K562 (cell line): ENCODE measurements around the gene LMF2. TPM values are rescaled to one million over a fixed set of nuclear protein-coding genes. Genes with fewer than 3 reads are reported as not detected.

ENCODE experiments used
- ATAC-seq: fragments of 200-7000 bp; cut with Tn5 transposase; 3 replicates; pipeline ENCODE4 v1.9.1; 2020; ENCODE audit warnings: moderate library complexity
- BruUV-seq: library from RNA; stranded (reverse); fragments of 400-500 nt; replicated peaks from 2 replicates; lab custom pipeline; 2021; lab: Mats Ljungman, UMichigan
- CTCF ChIA-PET: fragments of 300-600 bp; formaldehyde crosslinking; extraction: SDS; loops from one replicate; lab custom pipeline; 2021; ENCODE audit warnings: low intra/inter-chr PET ratio; lab: Yijun Ruan, JAX
- POLR2A ChIA-PET: fragments of 300-600, 350-650 bp; sonication (Branson Sonifier 250); formaldehyde crosslinking; extraction: SDS; loops from one replicate; lab custom pipeline; 2021; ENCODE audit warnings: antibody characterized with exemption, inconsistent platforms; lab: Yijun Ruan, JAX
- DNase-seq, 4 experiments: peaks; one replicate each; pipeline versions ENCODE4 v3.0.0 to v3.0.0-alpha.2; 2011 to 2018; ENCODE audit warnings: low spot score in 3 of 4, mixed read lengths in 3 of 4; ENCODE audit errors: extremely low read depth in 1 of 4
- FAIRE-seq: peaks from 2 replicates; lab custom pipeline; 2011; peaks lifted over from hg19 to GRCh38; lab: Jason Lieb, UNC
- H2AFZ ChIP-seq: 2 replicates; pipeline ENCODE4 v1.6.0; 2011; ENCODE audit warnings: low read depth, low read length, control low read depth, inconsistent platforms
- H3K27ac ChIP-seq: fragments of 200-600 bp; 3 replicates; pipeline ENCODE4 v1.8.0; 2011; ENCODE audit warnings: low read depth, mild to moderate bottlenecking, control low read depth, inconsistent platforms, low read length, moderate library complexity, mixed read lengths; ENCODE audit errors: extremely low read depth
- H3K27me3 ChIP-seq, 2 experiments: fragments of 300-600 bp in 1 of 2; 2 replicates in 1 of 2; 3 replicates in 1 of 2; pipeline versions ENCODE4 v1.6.0 to v1.8.0; 2011; ENCODE audit warnings: inconsistent platforms in 2 of 2, low read length in 2 of 2, mild to moderate bottlenecking in 1 of 2, mixed read lengths in 1 of 2, moderate library complexity in 1 of 2; ENCODE audit not compliant: control insufficient read depth in 2 of 2, insufficient read depth in 2 of 2
- H3K36me3 ChIP-seq: fragments of 300-600 bp; 3 replicates; pipeline ENCODE4 v1.8.0; 2011; ENCODE audit warnings: mild to moderate bottlenecking, low read length, inconsistent platforms; ENCODE audit not compliant: control insufficient read depth, insufficient read depth
- H3K4me1 ChIP-seq, 2 experiments: fragments of 200-600 bp in 1 of 2; replicated peaks in 1 of 2; 2 replicates in 1 of 2; 3 replicates in 1 of 2; pipeline versions ENCODE4 v1.5.1 to v1.8.0; 2011; ENCODE audit warnings: inconsistent platforms in 2 of 2, low read length in 2 of 2, mild to moderate bottlenecking in 1 of 2, mixed read lengths in 1 of 2, moderate library complexity in 1 of 2; ENCODE audit not compliant: control insufficient read depth in 2 of 2, insufficient read depth in 2 of 2
- H3K4me2 ChIP-seq: 2 replicates; pipeline ENCODE4 v1.6.1; 2011; ENCODE audit warnings: low read length, control low read depth, inconsistent platforms, mixed read lengths; ENCODE audit not compliant: insufficient read depth
- H3K4me3 ChIP-seq: fragments of 200-600 bp; sonication (generic), shearing (Covaris generic); 2 replicates; pipeline ENCODE4 v1.5.1; 2016; ENCODE audit warnings: control low read depth, inconsistent platforms
- H3K79me2 ChIP-seq: fragments of 200-600 bp; 3 replicates; pipeline ENCODE4 v1.8.0; 2011; ENCODE audit warnings: low read length, inconsistent platforms; ENCODE audit not compliant: control insufficient read depth, insufficient read depth
- H3K9ac ChIP-seq, 2 experiments: 2 replicates each; pipeline versions ENCODE4 v1.6.0 to v1.6.1; 2011; ENCODE audit warnings: low read depth in 2 of 2, low read length in 2 of 2, control low read depth in 1 of 2, inconsistent platforms in 1 of 2, mild to moderate bottlenecking in 1 of 2, mixed read lengths in 1 of 2; ENCODE audit not compliant: insufficient read depth in 1 of 2
- H3K9me1 ChIP-seq: one replicate; pipeline ENCODE4 v1.6.0; 2011; ENCODE audit warnings: inconsistent platforms, mild to moderate bottlenecking, low read length, moderate library complexity; ENCODE audit not compliant: control insufficient read depth, insufficient read depth
- H3K9me3 ChIP-seq: replicated peaks from 2 replicates; pipeline ENCODE4 v1.5.1; 2011; ENCODE audit warnings: low read depth, low read length, inconsistent platforms; ENCODE audit not compliant: control insufficient read depth, insufficient read depth
- H4K20me1 ChIP-seq: replicated peaks from 2 replicates; pipeline ENCODE4 v1.6.1; 2011; ENCODE audit warnings: low read length, inconsistent platforms, mixed read lengths; ENCODE audit not compliant: control insufficient read depth, insufficient read depth
- ARID1B ChIP-seq: fragments of 450-650 bp; IDR thresholded peaks from 2 replicates; pipeline ENCODE4 v1.6.1; 2016; ENCODE audit warnings: antibody characterized with exemption, mild to moderate bottlenecking, inconsistent platforms
- ETV1 ChIP-seq: fragments of 450-650 bp; conservative IDR thresholded peaks from 2 replicates; pipeline ENCODE4 v1.6.1; 2016; ENCODE audit warnings: missing genetic modification characterization, control low read depth, low read depth, missing compliant biosample characterization
- JUND ChIP-seq, 2 experiments: IDR thresholded peaks; 2 replicates in 1 of 2; 3 replicates in 1 of 2; pipeline ENCODE4 v1.6.1; 2011; ENCODE audit warnings: borderline replicate concordance in 2 of 2, low read depth in 2 of 2, low read length in 2 of 2, improper control_type of control experiment in 1 of 2, missing biosample characterization in 1 of 2, missing genetic modification characterization in 1 of 2, missing genetic modification reagents in 1 of 2
- MAFF ChIP-seq: IDR thresholded peaks from 2 replicates; pipeline ENCODE4 v1.6.1; 2012; ENCODE audit warnings: low read length, improper control_type of control experiment
- NCOA2 ChIP-seq, 2 experiments: fragments of 450-650 bp; IDR thresholded peaks; 2 replicates each; pipeline ENCODE4 v1.6.1; 2018; ENCODE audit warnings: mild to moderate bottlenecking in 2 of 2, moderate library complexity in 1 of 2; ENCODE audit not compliant: partially characterized antibody in 2 of 2
- NELFE ChIP-seq: IDR thresholded peaks from 2 replicates; pipeline ENCODE4 v1.6.1; 2011; ENCODE audit warnings: mild to moderate bottlenecking; ENCODE audit not compliant: insufficient read depth, insufficient read length
- OTX1 ChIP-seq: fragments of 450-650 bp; formaldehyde crosslinking; IDR thresholded peaks from 2 replicates; pipeline ENCODE4 v1.4.0; 2022; ENCODE audit warnings: mild to moderate bottlenecking
- RBM22 ChIP-seq: fragments of 200-400 bp; formaldehyde crosslinking; IDR thresholded peaks from 2 replicates; pipeline ENCODE4 v1.6.1; 2018; ENCODE audit warnings: low read length, low read depth; ENCODE audit not compliant: poor library complexity, severe bottlenecking
- TAF9B ChIP-seq: fragments of 450-650 bp; IDR thresholded peaks from 2 replicates; pipeline ENCODE4 v1.6.1; 2018; ENCODE audit warnings: mild to moderate bottlenecking; ENCODE audit not compliant: partially characterized antibody
- THRAP3 ChIP-seq: fragments of 450-650 bp; IDR thresholded peaks from 2 replicates; pipeline ENCODE4 v1.6.1; 2016; ENCODE audit warnings: mild to moderate bottlenecking, inconsistent platforms, borderline replicate concordance
- ZBTB8A ChIP-seq: fragments of 450-650 bp; IDR thresholded peaks from 2 replicates; pipeline ENCODE4 v1.6.1; 2018; ENCODE audit warnings: mild to moderate bottlenecking, moderate library complexity; ENCODE audit not compliant: partially characterized antibody
- ZNF785 ChIP-seq: fragments of 250-450 bp; sonication (Bioruptor Pico); IDR thresholded peaks from 2 replicates; pipeline ENCODE4 v1.4.0; 2020; ENCODE audit warnings: mild to moderate bottlenecking
- WGBS: fragments of 100-300 bp; shearing (Covaris generic); methylation state at CpG from one replicate; pipeline ENCODE4 v1.1.6; 2016; ENCODE audit warnings: low coverage, mixed read lengths; ENCODE audit not compliant: insufficient coverage; ENCODE audit errors: missing lambda C conversion rate; 5-methylcytosine and 5-hydroxymethylcytosine counted together
- in situ Hi-C: fragments of 300-500 bp; cut with MboI; formaldehyde crosslinking; loops from 4 replicates; pipeline ENCODE4 v1.15.0; 2018; ENCODE audit warnings: inconsistent platforms, mixed read lengths
- intact Hi-C: fragments of 100-400 bp; cut with micrococcal nuclease; formaldehyde crosslinking; loops from 2 replicates; pipeline ENCODE4 v1.14.2; 2022
- polyA plus RNA-seq, 8 experiments: library from polyadenylated mRNA; depleted of rRNA in 4 of 8; stranded (reverse) in 5 of 8; unstranded in 3 of 8; fragments of >200 nt; fragmentation: Nextera tagmentation in 2 of 8; fragmentation: Illumina TruSeq in 1 of 8; extraction: Ambion mirVana in 2 of 8; extraction: Trizol in 1 of 8; gene quantifications; 2 replicates each; pipeline versions ENCODE4 v1.2.1 to v1.2.3, GENCODE V29; 2011 to 2014; ENCODE audit warnings: inconsistent platforms in 1 of 8, missing spikeins in 1 of 8
- total RNA-seq, 7 experiments: library from RNA; depleted of rRNA in 6 of 7; stranded (reverse); fragments of >200 nt in 6 of 7; fragmentation: Illumina TruSeq in 2 of 7; extraction: Trizol in 2 of 7; gene quantifications; 2 replicates each; pipeline versions ENCODE4 v1.2.1 to v1.2.3, GENCODE V29; 2011 to 2021; ENCODE audit warnings: low replicate concordance in 1 of 7
- TF ChIP-seq, protein P1 (sequence below): fragments of 250-450 bp; sonication (Bioruptor Pico); IDR thresholded peaks from 2 replicates; pipeline ENCODE4 v1.8.0; 2022; ENCODE audit warnings: moderate library complexity, mild to moderate bottlenecking, inconsistent platforms

LMF2 gene
- total and polyA plus RNA-seq, 9 of the 15 experiments (the other 6 are each of a cell fraction or from before 2014, with no cell fraction given) = 0.08 to 37.1 (median 7.6) TPM

DNA sequence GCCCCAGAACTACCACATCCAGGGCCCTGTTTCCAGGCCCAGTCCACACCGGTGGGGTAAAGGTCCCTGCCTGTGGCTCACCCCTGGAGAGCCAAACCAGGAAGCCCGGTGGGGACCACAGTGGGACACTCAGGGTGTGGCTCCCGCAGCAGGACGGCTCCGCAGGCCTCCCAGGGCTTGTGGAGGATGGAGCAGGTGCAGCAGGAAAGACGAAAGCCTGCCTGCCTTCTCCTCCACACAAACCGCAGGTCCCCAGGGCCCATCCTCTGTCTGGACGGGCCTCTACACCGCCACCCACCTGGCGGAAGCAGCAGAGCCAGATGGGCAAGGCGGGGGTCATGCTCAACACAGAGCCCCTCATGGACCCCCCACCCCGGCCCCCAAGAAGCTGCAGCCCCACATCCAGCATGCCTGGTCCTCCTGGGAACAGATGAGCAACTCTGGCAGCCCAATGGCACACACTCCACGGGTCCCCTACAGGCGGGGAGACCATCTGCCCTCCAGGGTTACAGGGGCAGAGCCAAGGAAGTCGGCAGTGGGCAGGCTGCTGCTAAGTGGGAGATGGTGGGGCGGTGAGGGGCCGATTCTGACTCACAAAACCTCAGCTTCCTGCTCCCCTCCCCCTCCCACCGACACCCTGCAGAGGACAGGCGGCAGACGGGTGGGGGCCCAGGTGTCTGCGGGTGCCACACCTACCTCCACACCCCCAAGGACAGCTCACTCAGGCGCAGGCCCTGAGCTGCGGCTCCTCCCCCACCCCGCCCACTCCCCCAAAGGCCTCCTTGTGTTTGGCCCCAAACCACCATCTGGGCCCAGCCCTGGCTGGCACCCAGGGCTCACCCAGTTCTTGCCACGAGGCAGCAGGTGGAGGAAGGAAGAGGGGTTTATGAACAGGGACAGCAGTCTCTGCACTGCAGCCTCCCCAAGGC lies 37.9 kb downstream of the LMF2 start (continued):
- TF ChIP-seq NCOA2 (IDR thresholded peaks at IDR 0.05; ENCODE audit: partially characterized antibody in 2 of 2) (no peak), JUND (IDR thresholded peaks at IDR 0.05; ENCODE audit: borderline replicate concordance, low read depth, low read length) (peak; percentile 21; the same call in 1 of the 2 replicates), JUND (tag; IDR thresholded peaks at IDR 0.05; ENCODE audit: borderline replicate concordance, low read depth, low read length) (no peak; the same call in 2 of the 3 replicates), THRAP3 (no peak), ZNF785 (CRISPR knock-in tag) (no peak)

DNA sequence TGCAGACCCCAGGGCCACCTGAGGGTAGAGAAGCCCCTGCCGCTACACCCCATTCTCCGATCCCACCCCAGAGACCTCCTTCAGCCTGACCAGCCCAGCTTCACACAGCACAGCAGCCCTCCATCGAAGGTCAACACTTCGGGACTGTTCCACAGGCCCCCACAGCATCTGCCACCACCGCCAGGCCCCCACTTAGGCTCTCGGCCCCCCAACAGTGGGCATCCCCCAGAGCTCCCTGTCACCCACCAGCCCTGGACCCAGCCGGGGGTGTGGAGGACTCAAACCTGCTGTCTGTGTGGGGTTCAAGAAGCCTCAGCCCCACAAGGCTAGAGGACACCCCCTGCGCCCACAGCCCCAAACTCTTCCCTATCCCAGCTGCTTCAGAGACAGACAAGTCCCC lies 38.9 kb downstream of the LMF2 start:
- Histone ChIP-seq H3K9me3 (no peaks in the 10 kb centered on the region), H2AFZ (no peak overlapping the region), H4K20me1 (peaks cover 32% of the 10 kb centered on the region), H3K27ac (no peak overlapping the region), H3K79me2 (peaks cover 50% of the 10 kb centered on the region), H3K4me1 (peaks cover 21 to 34% of the 10 kb centered on the region in 2 experiments), H3K27me3 (no peaks in the 10 kb centered on the region), H3K4me2 (no peak overlapping the region), H3K9ac (no peak overlapping the region), H3K9me1 (peaks cover 8% of the 10 kb centered on the region), H3K4me3 (no peak overlapping the region), H3K36me3 (peaks cover 28% of the 10 kb centered on the region; the same call in 1 of the 3 replicates)
- no TSS peak for BruUV-seq
- no peak for DNase-seq
- ChIA-PET POLR2A (interaction anchor here (0.7 to 1.0 kb wide), 2 partner anchors 11 to 812 kb away, joined by 3 to 4 read pairs; no protein-coding TSS in a partner anchor), CTCF (no interaction called here)
- in situ Hi-C loops (no loop called here), intact Hi-C loops (no loop called here)
- no peak for ATAC-seq
- no peak for FAIRE-seq
- TF ChIP-seq RBM22 = no peak
- no peak for TF ChIP-seq MAFF
- TF ChIP-seq ARID1B = no peak
- TF ChIP-seq NELFE = no peak
- TF ChIP-seq ETV1 (tag) = no peak
- no peak for TF ChIP-seq OTX1 (CRISPR knock-in tag)
- no peak for TF ChIP-seq ZBTB8A
- TF ChIP-seq, protein P1, sequence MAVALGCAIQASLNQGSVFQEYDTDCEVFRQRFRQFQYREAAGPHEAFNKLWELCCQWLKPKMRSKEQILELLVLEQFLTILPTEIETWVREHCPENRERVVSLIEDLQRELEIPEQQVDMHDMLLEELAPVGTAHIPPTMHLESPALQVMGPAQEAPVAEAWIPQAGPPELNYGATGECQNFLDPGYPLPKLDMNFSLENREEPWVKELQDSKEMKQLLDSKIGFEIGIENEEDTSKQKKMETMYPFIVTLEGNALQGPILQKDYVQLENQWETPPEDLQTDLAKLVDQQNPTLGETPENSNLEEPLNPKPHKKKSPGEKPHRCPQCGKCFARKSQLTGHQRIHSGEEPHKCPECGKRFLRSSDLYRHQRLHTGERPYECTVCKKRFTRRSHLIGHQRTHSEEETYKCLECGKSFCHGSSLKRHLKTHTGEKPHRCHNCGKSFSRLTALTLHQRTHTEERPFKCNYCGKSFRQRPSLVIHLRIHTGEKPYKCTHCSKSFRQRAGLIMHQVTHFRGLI (CRISPR knock-in tag) = no peak
- TF ChIP-seq TAF9B = no peak
- TF ChIP-seq, all 486 proteins: peak for 0
- no CpG with 5 or more reads among the region's 8 CpGs for WGBS
